GM12878 (cell line): ENCODE results near the gene LRRK1. TPM values are rescaled to one million over a fixed set of nuclear protein-coding genes. Genes with fewer than 3 reads are reported as not detected.

Experiments
- ATAC-seq: fragments of 200-7000 bp; cut with Tn5 transposase; 3 replicates; pipeline ENCODE4 v1.9.1; 2020; ENCODE audit warnings: mild to moderate bottlenecking, moderate library complexity
- BruUV-seq: library from RNA; stranded (reverse); fragments of 400-500 nt; replicated peaks from 2 replicates; lab custom pipeline; 2021; lab: Mats Ljungman, UMichigan
- CTCF ChIA-PET: fragments of 300-600 bp; sonication (Branson Sonifier 250); formaldehyde crosslinking; extraction: SDS; loops from one replicate; lab custom pipeline; 2021; ENCODE audit warnings: inconsistent platforms; lab: Yijun Ruan, JAX
- POLR2A ChIA-PET: fragments of 350-600 bp; formaldehyde crosslinking; extraction: SDS; loops from one replicate; lab custom pipeline; 2021; ENCODE audit warnings: inconsistent platforms; lab: Charles Lee
- RAD21 ChIA-PET: fragments of 300-600 bp; sonication (Branson Sonifier 250); formaldehyde crosslinking; loops from one replicate; lab custom pipeline; 2023; ENCODE audit warnings: antibody characterized with exemption; ENCODE audit not compliant: unreplicated experiment; lab: Charles Lee
- SMC1A ChIA-PET: fragments of 300-600 bp; sonication (Branson Sonifier 250); formaldehyde crosslinking; loops from one replicate; lab custom pipeline; 2023; ENCODE audit not compliant: unreplicated experiment, uncharacterized antibody; lab: Charles Lee
- DNase-seq: peaks from one replicate; pipeline ENCODE4 v3.0.0-alpha.2; 2011; ENCODE audit warnings: low read depth, low spot score
- FAIRE-seq: peaks from 3 replicates; lab custom pipeline; 2011; peaks lifted over from hg19 to GRCh38; lab: Jason Lieb, UNC
- H2AFZ ChIP-seq: 2 replicates; pipeline ENCODE4 v1.6.0; 2011; ENCODE audit warnings: low read depth, low read length, control low read depth; ENCODE audit not compliant: control insufficient read depth
- H3K27ac ChIP-seq: 2 replicates; pipeline ENCODE4 v1.5.1; 2011; ENCODE audit warnings: control low read depth; ENCODE audit not compliant: control insufficient read depth, insufficient read depth
- H3K27me3 ChIP-seq, 2 experiments: replicated peaks in 1 of 2; 2 replicates each; pipeline versions ENCODE4 v1.6.0 to v1.6.1; 2011; ENCODE audit warnings: low read length in 1 of 2; ENCODE audit not compliant: control insufficient read depth in 2 of 2, insufficient read depth in 2 of 2
- H3K36me3 ChIP-seq, 2 experiments: 2 replicates each; pipeline ENCODE4 v1.5.1; 2011; ENCODE audit warnings: low read length in 1 of 2; ENCODE audit not compliant: control insufficient read depth in 2 of 2, insufficient read depth in 2 of 2
- H3K4me1 ChIP-seq: 2 replicates; pipeline ENCODE4 v1.6.1; 2011; ENCODE audit warnings: mild to moderate bottlenecking, low read length, moderate library complexity, mixed read lengths; ENCODE audit not compliant: control insufficient read depth, insufficient read depth
- H3K4me2 ChIP-seq: 2 replicates; pipeline ENCODE4 v1.6.0; 2011; ENCODE audit warnings: control low read depth; ENCODE audit not compliant: control insufficient read depth, insufficient read depth
- H3K4me3 ChIP-seq: fragments of 200-600 bp; sonication (generic); 2 replicates; pipeline ENCODE4 v1.5.1; 2016
- H3K79me2 ChIP-seq: 2 replicates; pipeline ENCODE4 v1.6.0; 2011; ENCODE audit warnings: low read length; ENCODE audit not compliant: control insufficient read depth, insufficient read depth
- H3K9ac ChIP-seq: 2 replicates; pipeline ENCODE4 v1.8.0; 2011; ENCODE audit warnings: low read length, control low read depth, mixed read lengths; ENCODE audit not compliant: control insufficient read depth, insufficient read depth
- H3K9me3 ChIP-seq: replicated peaks from 3 replicates; pipeline ENCODE4 v1.5.1; 2011; ENCODE audit warnings: mild to moderate bottlenecking, low read length; ENCODE audit not compliant: control insufficient read depth, insufficient read depth
- H4K20me1 ChIP-seq: 2 replicates; pipeline ENCODE4 v1.6.0; 2011; ENCODE audit not compliant: control insufficient read depth, insufficient read depth
- CEBPZ ChIP-seq: fragments of 150-350 bp; IDR thresholded peaks from 2 replicates; pipeline ENCODE4 v1.6.1; 2016; ENCODE audit warnings: low read depth, low read length
- CHD1 ChIP-seq: IDR thresholded peaks from 2 replicates; pipeline ENCODE4 v1.6.1; 2012; ENCODE audit warnings: low read depth, low read length, improper control_type of control experiment
- CHD4 ChIP-seq: fragments of 200-600 bp; sonication (generic); IDR thresholded peaks from 2 replicates; pipeline ENCODE4 v1.6.1; 2016; ENCODE audit warnings: mild to moderate bottlenecking
- DPF2 ChIP-seq: fragments of 450-650 bp; IDR thresholded peaks from 2 replicates; pipeline ENCODE4 v1.6.1; 2017; ENCODE audit warnings: mild to moderate bottlenecking
- FOXK2 ChIP-seq: fragments of 450-650 bp; IDR thresholded peaks from 2 replicates; pipeline ENCODE4 v1.6.1; 2017; ENCODE audit warnings: mild to moderate bottlenecking, moderate library complexity
- GATAD2B ChIP-seq: fragments of 450-650 bp; conservative IDR thresholded peaks from 2 replicates; pipeline ENCODE4 v1.6.1; 2017; ENCODE audit warnings: low read depth, mild to moderate bottlenecking, moderate library complexity
- IRF3 ChIP-seq: fragments of 450-650 bp; IDR thresholded peaks from 2 replicates; pipeline ENCODE4 v1.6.1; 2014; ENCODE audit warnings: mild to moderate bottlenecking
- JUNB ChIP-seq: IDR thresholded peaks from 2 replicates; pipeline ENCODE4 v1.6.1; 2016; ENCODE audit warnings: antibody characterized with exemption, mild to moderate bottlenecking
- MYB ChIP-seq: fragments of 150-350 bp; IDR thresholded peaks from 2 replicates; pipeline ENCODE4 v1.6.1; 2014; ENCODE audit warnings: mild to moderate bottlenecking, low read depth, low read length, borderline replicate concordance
- NBN ChIP-seq: fragments of 450-650 bp; IDR thresholded peaks from 2 replicates; pipeline ENCODE4 v1.6.1; 2016
- SREBF2 ChIP-seq: IDR thresholded peaks from 2 replicates; pipeline ENCODE4 v1.6.1; 2012; ENCODE audit warnings: mild to moderate bottlenecking, low read length
- ZNF217 ChIP-seq: fragments of 450-650 bp; IDR thresholded peaks from 2 replicates; pipeline ENCODE4 v1.6.1; 2017; ENCODE audit warnings: antibody characterized with exemption, mild to moderate bottlenecking
- ZNF622 ChIP-seq: fragments of 450-650 bp; IDR thresholded peaks from 2 replicates; pipeline ENCODE4 v1.6.1; 2017; ENCODE audit warnings: mild to moderate bottlenecking, inconsistent platforms
- WGBS: methylation state at CpG from one replicate; pipeline ENCODE4 v1.1.6; 2016; ENCODE audit warnings: low lambda C conversion rate; ENCODE audit not compliant: insufficient replicate concordance, insufficient coverage; ENCODE audit errors: missing lambda C conversion rate; 5-methylcytosine and 5-hydroxymethylcytosine counted together
- in situ Hi-C: fragments of 300-500 bp; cut with MboI; formaldehyde crosslinking; loops from 9 replicates; pipeline ENCODE4 v1.14.3; 2018; ENCODE audit warnings: mixed read lengths
- intact Hi-C: fragments of 100-400 bp; cut with micrococcal nuclease; formaldehyde crosslinking; loops from one replicate; pipeline ENCODE4 v1.14.2; 2022; ENCODE audit not compliant: unreplicated experiment
- polyA plus RNA-seq, 11 experiments: library from polyadenylated mRNA; depleted of rRNA in 4 of 11; unstranded in 6 of 11; stranded (reverse) in 5 of 11; fragments of >200 nt; fragmentation: Nextera tagmentation in 4 of 11; fragmentation: Illumina TruSeq in 1 of 11; extraction: Ambion mirVana in 4 of 11; extraction: Trizol in 1 of 11; gene quantifications; 1 replicate in 1 of 11; 2 replicates in 10 of 11; pipeline versions ENCODE4 v1.2.1 to v1.2.3, GENCODE V29; 2011 to 2016; ENCODE audit warnings: inconsistent platforms in 2 of 11, missing spikeins in 2 of 11, low read depth in 1 of 11
- total RNA-seq, 4 experiments: library from RNA; depleted of rRNA in 3 of 4; stranded (reverse); fragments of >200 nt in 3 of 4; fragmentation: Illumina TruSeq in 1 of 4; extraction: Trizol in 1 of 4; gene quantifications; 2 replicates each; pipeline versions ENCODE4 v1.2.1 to v1.2.3, GENCODE V29; 2013 to 2021
- TF ChIP-seq, protein P1 (sequence below): IDR thresholded peaks from 2 replicates; pipeline ENCODE4 v1.6.1; 2012; ENCODE audit warnings: low read depth, low read length, improper control_type of control experiment

The LRRK1 gene
- total and polyA plus RNA-seq, 10 of the 15 experiments (the other 5 are each of a cell fraction or from before 2014, with no cell fraction given), result 2.2 to 58.3 (median 17.9) TPM

GRCh38 chr15:101088788-101089578 is 169.8 kb downstream of the LRRK1 start:
- Histone ChIP-seq H4K20me1 (no peaks in the 10 kb centered on the region), H3K4me2 (0 out of 2 replicates have a peak overlapping the region, but pooled peaks have one; percentile 23), H3K4me1 (no peaks in the 10 kb centered on the region), H3K27me3 (no peaks in the 10 kb centered on the region), H3K27ac (no peak overlapping the region), H2AFZ (peak overlapping the region; percentile 57), H3K9me3 (no peaks in the 10 kb centered on the region), H3K79me2 (no peaks in the 10 kb centered on the region), H3K36me3 (no peaks in the 10 kb centered on the region), H3K9ac (no peak overlapping the region), H3K4me3 (no peak overlapping the region)
- no peak for DNase-seq
- in situ Hi-C loops (loop anchor here (5.0 kb wide), 1 partner anchor 173 kb away; no protein-coding TSS in a partner anchor), intact Hi-C loops (loop anchor here (1.0 to 5.0 kb wide), 3 partner anchors 72 to 169 kb away; no protein-coding TSS in a partner anchor)
- WGBS, result 34% methylated on average over 41 of the region's 42 CpGs
- FAIRE-seq, result peak; percentile 62
- POLR2A ChIA-PET, result no interaction called here
- RAD21 ChIA-PET, result interaction anchor here (0.7 to 7.4 kb wide), 7 partner anchors 155 to 173 kb away, joined by 3 to 69 read pairs (median 5); partner anchors contain the start of gene CHSY1
- CTCF ChIA-PET, result interaction anchor here (0.6 to 7.7 kb wide), 19 partner anchors 12 to 205 kb away, joined by 3 to 126 read pairs (median 4); partner anchors contain the start of gene CHSY1
- SMC1A ChIA-PET, result interaction anchor here (0.8 to 2.7 kb wide), 11 partner anchors 8 to 186 kb away, joined by 3 to 30 read pairs (median 4); no protein-coding TSS in a partner anchor
- ATAC-seq, result peak; percentile 98
- BruUV-seq, result no TSS peak
- TF ChIP-seq, protein P1, sequence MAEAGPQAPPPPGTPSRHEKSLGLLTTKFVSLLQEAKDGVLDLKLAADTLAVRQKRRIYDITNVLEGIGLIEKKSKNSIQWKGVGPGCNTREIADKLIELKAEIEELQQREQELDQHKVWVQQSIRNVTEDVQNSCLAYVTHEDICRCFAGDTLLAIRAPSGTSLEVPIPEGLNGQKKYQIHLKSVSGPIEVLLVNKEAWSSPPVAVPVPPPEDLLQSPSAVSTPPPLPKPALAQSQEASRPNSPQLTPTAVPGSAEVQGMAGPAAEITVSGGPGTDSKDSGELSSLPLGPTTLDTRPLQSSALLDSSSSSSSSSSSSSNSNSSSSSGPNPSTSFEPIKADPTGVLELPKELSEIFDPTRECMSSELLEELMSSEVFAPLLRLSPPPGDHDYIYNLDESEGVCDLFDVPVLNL, result no peak
- TF ChIP-seq ZNF217 (no peak), MYB (no peak), NBN (no peak), SREBF2 (no peak), ZNF622 (no peak), DPF2 (0 out of 2 replicates have a peak, but pooled peaks have one; percentile 42), CEBPZ (no peak), GATAD2B (peak; percentile 60; the same call in 1 of the 2 replicates), FOXK2 (no peak), IRF3 (no peak), JUNB (no peak), CHD1 (no peak), CHD4 (no peak)
